Femur (tissue), 1 donor: ENCODE results near the gene PPHLN1.

Experiments used
- DNase-seq: peaks from one replicate; pipeline ENCODE4 v3.0.0-alpha.2; 2017

The PPHLN1 gene, protein sequence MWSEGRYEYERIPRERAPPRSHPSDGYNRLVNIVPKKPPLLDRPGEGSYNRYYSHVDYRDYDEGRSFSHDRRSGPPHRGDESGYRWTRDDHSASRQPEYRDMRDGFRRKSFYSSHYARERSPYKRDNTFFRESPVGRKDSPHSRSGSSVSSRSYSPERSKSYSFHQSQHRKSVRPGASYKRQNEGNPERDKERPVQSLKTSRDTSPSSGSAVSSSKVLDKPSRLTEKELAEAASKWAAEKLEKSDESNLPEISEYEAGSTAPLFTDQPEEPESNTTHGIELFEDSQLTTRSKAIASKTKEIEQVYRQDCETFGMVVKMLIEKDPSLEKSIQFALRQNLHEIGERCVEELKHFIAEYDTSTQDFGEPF

DNA sequence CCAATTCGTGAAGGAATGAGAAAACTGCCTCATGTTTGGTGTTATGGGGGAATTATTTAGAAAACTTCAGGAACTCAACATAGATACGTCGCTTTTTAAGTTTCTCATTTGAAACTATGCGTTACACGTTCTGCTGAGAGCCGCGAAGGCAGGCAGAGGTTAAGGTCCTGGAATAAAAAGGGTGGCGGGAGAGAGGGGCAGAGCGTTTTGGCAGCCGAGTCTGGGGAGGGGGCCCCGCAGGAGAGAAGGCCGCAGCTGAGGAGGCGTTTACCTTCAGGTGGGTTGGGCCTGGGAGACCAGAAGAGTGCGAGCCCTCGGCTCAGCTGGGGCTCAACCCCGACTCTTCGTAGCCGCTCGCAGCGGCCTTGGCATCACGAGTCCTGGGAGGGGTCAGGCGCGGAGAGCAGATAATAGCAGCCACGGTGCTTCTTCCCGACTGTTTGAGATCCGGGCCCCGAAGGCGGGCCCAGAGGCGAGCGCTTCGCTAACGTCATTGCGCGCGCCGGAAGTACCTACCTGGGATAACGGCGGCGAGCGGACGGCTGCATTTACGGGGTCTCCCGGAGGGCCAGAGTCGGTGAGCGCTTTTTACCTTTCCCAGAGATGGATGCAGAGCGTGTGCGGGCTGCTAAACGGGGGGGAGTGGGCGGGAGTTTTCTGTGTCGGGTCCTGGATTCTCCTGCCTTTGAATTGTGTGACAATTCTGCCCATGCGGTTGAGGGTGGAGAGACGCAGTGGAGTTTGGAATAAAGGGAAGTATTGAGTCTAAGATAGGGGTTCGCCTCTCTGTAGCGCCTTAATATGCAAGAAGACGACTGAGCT is at the start of gene PPHLN1, which contains the start of gene ZCRB1:
Gene PPHLN1, plus strand, starts transcription at position 515 of the 822 bp plus-strand sequence. CDS start 9,736 bp downstream, outside the sequence.
Gene ZCRB1, minus strand, starts transcription at position 442 of the 822 bp plus-strand sequence. CDS start 1,992 bp downstream, outside the sequence.
- peak; percentile 90 for DNase-seq

DNA sequence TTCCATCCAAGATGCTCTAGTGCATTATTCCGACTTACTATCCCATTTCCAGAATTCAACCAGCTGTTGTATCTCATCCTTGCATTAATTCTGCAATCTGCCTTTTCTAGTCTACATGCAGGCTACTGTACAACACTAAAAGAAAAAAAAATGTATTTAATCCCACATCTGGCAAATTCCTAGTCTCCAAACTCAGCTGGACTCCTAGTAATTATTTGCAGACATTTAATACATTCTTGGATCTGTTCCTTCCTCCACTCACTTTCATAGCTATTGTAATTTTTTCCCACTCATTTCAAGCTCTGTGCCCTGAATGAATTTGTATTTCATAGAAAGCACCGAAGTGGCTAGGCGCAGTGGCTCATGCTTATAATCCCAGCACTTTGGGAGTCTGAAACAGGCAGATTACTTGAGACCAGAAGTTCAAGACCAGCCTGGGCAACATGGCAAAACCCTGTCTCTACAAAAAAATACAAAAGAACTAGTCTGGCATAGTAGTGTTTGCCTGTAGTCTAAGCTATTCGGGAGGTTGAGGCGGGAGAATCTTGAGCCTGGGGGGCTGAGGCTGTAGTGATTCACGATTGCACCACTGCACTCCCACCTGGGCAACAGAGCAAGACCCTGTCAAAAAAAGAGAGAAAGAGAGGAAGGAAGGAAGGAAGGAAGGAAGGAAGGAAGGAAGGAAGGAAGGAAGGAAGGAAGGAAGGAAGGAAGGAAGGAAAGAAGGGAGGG is 48.4 kb upstream of the PPHLN1 start:
- no peak for DNase-seq

DNA sequence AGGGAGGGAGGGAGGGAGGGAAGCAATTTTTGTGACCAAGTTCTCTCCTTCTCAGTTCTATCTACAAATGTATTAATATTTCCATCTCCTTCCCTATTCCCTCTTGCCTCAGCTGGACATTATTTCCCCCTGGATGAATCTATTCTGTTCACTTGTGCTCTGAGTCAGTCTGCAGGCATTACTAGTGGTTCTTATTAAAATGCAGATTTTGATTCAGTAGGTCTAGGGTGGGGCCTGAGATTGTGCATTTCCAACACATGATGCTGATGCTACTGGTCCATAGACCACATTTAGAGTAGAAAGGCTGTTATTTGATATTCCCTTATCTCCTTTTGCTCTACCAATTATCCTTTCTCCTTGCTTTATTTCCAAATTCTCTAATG is 47.8 kb upstream of the PPHLN1 start:
- no peak for DNase-seq

DNA sequence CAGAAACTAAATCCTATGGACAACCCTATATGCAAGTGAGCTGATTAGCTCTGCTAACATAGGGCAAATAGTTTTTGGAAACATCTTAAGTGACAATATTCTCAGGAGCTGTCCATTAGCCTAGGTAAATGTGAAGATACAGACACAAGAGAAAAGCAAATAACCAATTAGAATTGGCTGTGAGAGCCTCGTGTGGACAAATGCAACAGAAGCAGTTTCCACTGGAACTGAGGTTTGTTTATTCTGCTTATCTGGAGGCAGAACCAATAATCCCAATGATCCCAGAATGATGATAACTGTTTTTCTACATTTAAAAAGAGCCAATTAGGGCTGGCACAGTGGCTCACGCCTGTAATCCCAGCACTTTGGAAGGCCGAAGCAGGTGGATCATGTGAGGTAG is 44.7 kb upstream of the PPHLN1 start:
- no peak for DNase-seq

DNA sequence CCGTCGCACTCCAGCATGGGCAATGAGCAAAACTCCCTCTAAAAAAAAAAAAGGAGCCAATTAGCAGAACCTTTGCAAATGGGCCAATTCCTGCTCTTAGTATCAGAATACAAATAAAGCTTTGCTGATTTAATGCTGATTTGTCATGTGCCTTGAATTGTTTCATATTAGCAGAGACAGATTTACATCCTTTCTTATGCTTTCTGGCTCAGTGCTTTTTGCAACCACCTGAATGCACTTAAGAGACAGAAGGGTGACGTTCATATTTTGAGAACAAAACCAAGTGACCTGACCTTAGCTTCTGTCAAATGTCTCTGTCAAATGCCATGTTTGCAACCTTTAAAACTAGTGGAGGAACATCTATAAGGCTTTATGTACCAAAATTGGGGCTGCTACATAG is 44.1 kb upstream of the PPHLN1 start:
- no peak for DNase-seq

DNA sequence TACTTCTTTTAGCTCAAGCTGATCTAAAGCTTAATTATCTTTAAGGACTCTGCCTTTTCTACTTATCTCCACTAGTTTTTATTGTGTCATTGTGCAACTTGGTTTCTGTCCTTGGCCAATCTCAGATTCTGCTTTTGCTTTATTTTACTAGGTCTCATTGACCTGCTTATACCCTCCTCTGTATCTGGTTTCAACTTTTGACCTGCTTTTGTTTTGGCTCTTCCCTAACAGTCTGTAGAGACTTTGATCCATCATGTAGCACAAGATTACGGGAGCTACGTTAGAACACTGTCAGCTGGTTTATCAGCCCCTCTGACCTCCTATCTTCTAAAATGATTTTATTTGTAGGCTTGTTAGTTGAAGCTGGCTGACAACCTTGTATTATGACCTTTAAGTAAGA is 43.7 kb upstream of the PPHLN1 start:
- DNase-seq: no peak

DNA sequence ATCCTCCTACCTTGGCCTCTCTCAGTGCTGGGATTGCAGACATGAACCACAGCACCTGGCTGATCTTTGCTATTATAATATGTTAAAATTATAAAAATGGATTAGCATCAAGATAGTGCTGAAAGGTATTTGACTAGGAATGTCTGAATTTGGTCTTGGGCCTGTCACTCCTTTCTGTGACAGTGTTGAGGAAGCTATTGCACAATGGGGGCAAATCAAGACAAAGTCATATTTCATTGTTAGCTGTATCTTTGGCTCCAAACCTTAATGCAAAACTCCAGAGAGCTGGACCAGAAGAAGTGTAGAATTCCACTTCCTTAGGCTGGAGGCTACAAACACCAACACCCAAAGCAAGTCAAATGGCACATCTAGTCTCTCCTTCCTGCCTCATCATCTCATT is 42.2 kb upstream of the PPHLN1 start:
- DNase-seq: no peak

DNA sequence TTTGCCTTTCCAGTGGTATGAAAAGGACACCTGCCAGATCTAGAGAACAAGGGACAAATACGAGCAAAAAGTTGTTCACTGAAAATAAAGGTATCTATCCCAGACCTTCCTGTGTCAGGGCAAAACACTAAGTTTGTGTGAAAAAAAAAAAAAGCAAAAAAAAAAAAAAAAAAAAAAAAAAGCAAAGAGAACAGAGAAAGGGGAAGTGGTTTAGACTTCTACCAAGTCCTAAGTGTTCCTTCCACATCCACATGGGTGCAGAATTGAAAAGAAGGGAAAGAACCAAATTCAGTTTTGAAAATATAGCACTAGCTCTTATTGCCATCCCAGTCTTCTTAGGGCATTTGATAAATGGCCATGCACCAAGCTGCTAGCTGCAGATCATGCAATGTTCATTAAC is 41.8 kb upstream of the PPHLN1 start:
- DNase-seq: no peak

DNA sequence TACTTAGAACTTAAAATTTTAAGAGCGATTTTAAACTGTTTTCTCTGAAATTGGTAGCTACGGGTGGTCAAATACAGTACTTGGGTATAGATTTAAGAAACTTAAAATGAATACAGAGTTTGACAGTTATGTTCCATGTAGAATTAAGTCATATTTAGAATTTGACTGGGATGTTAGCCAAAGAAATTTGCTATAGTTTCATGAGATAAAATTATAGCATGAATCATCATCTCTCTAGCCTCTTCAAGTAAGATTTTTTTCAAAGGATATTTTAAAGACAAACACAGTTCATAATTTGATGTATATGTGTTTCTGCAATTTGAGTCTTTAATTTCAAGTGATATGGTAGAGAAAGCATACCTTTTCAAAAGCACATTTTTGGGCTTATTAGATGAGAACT is 41.1 kb upstream of the PPHLN1 start:
- no peak for DNase-seq

DNA sequence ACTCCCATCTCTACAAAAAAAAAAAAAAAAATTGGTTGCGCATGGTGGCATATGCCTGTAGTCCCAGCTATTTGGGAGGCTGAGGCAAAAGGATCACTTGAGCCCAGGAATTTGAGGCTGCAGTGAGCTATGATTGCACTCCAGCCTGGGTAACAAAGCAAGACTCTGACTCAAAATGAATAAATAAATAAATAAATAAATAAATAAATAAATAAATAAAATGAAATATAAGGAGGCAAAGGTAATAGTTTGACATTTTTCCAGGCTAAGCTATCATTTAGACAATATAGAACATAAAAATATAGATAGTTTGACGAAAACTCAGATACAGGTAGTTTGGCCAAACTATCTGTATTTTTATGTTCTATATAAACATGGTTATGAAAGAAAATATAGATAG is 40.5 kb upstream of the PPHLN1 start:
- DNase-seq: no peak

DNA sequence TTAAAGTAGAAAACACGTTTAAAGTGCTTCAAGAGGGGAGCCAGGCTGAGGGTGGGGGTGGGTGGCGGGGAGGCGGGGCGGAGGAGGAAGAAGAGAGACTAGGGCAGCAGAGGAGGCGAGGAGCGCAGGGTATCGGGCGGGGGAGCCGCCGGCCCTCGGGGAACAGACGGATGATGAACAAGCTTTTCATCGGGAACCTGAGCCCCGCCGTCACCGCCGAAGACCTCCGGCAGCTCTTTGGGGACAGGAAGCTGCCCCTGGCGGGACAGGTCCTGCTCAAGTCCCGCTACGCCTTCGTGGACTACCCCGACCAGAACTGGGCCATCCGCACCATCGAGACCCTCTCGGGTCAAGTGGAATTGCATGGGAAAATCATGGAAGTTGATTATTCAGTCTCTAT is 39.2 kb upstream of the PPHLN1 start:
- DNase-seq: no peak

DNA sequence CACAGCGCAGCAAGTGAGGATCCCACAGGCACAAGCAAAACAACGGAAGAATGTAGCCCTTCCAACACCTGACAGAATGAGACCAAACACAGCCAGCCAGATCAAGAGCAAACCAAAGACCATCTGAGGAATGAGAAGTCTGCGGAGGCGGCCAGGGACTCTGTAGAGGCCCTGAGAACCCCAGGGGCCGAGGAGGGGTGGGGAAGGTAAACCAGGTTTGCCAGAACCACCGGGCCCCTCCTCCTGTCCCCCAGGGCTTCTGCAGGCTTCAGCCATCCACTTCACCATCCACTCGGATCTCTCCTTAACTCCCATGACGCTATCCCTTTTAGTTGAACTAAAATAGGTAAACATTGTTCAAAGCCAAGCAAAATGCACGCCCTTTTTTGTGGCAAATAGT is 37.4 kb upstream of the PPHLN1 start:
- DNase-seq: no peak

DNA sequence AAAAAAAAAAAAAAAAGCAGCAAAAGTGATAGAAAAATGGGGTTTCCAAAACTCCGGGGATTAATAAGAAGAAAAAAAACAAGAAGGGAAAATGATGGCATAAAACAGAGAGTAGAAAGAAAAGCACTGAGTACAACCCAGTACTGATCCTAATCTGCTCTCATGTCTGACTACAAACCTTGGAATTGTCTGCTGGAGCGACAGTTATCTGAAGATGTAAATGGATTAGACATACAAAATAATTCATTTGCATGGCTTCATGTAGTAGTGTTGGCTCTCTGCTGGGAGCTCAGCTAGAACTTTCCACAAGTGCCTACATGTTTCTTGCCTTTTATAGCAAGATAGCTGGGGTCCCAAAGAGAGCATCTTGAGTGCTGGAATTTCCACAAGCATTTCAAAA is 34.3 kb upstream of the PPHLN1 start:
- no peak for DNase-seq

DNA sequence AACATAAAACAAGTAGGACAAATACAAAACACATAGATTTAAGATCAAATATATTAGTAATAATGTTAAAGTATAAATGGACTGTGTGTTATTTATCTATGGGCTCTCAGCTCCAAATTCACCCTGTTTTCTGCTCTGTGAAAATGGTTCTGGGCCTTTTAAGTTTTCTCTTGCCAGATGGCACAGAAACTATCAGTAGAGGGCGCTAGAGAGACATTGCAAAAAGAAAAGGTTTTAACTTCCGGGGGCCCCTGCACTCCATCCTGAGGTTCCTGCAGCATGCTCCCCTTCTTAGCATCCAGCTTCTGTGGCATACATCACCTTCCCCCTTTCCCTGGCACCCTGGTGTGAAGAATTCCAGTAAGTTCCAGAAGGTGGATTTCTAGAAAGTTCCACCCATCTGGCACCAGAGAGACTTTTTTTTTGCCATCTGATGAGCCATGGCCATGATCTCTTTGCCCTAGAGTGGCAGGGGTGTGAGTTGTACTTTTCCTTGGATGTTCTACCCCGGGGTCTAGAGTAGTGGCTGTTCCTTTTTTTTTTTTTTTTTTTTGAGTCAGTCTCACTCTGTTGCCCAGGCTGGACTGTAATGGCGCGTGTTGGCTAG is 29.4 kb upstream of the PPHLN1 start:
- DNase-seq: no peak

DNA sequence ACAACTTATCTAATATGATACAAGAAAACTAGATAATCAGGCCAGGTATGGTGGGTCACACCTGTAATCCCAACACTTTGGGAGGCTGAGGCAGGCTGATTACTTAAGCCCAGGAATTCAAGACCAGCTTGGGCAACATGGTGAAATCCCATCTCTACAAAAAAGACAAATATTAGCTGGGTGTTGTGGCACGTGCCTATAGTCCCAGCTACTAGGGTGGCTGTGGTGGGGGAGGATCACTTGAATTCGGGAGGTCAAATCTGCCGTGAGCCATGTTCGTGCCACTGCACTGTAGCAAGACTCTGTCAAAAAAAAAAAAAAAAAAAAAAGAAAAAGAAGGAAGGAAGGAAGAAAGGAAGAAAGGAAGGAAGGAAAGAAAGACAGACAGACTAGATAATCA is 27.1 kb upstream of the PPHLN1 start:
- no peak for DNase-seq

DNA sequence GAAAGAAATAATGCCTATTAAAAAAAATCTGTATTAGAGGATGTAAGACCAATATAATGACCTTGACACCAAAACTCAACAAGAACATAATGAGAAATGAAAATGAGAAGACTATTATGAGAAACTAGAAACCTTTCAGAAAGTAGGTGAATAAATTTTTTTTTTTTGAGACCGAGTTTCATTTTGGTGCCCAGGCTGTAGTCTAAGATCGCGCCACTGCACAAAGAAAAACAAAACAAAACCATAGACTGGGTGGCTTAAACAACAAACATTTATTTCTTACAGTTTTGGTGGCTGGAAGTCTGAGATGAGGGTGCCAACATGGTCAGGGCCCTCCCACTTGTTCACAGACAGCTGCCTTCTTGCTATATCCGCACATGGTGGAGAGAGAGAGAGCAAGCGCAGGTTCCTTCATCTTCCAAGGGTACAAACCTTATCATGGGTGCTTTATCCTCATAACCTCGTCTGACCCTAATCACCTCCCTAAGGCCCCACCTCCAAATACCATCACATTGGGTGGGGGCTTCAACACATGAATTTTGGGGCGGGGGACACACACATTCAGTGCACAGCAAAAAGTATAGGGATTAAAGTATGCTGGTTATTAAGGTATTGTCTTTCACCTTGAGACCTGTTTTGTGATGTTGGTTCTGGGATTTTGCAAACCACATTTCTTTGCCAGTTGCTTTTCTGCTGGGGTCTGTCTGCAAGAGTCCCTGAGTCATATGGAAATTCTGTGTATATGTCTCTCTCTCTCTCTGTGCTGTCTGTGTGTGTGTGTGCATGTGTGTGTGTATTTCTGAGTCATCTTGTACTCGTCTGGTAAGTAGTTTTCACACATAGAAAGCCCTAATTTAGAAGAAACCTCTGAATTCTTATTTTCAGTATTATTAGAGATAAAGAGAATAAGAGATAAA is 26.3 kb upstream of the PPHLN1 start:
- DNase-seq: no peak

DNA sequence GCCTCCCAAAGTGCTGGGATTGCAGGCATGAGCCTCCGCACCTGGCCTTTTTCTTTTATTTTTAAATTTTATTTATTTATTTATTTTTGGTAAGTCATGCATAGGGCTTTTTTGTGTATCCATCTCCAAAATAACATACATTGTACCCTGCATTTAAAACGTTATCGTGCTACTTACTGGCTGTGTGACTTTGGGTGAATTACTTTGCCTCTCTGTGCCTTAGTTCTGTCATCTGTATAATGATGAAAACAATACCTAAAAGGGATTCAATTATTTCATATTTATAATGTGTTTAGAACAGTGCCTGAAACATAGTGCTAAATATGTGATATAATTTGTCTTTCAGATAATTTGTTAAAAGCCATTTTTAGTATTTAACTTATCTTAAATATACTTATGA is 19.7 kb upstream of the PPHLN1 start:
- no peak for DNase-seq

DNA sequence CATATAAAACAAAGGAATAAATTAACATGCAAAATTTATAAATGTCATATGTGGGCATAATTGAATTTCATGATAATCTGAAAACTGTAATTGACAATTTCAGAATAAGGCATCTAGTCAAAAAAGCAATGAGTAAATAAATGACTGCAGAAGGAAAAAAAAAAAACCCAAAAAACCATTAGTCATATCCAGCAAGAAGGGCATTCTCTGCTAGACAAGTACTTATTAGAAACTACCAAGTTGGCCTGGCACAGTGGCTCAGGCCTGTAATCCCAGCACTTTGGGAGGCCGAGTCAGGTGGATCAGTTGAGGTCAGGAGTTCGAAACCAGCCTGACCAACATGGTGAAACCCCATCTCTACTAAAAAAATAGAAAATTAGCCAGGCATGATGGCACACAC is 17.6 kb upstream of the PPHLN1 start:
- DNase-seq: no peak

DNA sequence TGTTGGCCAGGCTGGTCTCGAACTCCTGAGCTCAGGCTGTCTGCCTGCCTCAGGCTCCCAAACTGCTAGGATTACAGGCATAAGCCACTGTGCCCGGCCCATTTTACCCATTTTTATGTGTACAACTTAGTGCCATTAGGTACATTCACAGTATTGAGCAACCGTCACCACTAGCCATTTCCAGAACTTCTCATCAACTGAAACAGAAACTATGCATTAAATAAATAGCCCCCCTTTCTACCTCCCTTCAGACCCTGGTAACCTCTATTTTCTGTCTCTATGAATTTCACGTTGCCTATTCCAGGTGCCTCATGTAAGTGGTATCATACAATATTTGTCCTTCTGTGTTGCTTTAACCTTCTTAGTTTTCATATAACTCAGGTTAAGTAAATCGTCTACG is 16.0 kb upstream of the PPHLN1 start:
- no peak for DNase-seq

DNA sequence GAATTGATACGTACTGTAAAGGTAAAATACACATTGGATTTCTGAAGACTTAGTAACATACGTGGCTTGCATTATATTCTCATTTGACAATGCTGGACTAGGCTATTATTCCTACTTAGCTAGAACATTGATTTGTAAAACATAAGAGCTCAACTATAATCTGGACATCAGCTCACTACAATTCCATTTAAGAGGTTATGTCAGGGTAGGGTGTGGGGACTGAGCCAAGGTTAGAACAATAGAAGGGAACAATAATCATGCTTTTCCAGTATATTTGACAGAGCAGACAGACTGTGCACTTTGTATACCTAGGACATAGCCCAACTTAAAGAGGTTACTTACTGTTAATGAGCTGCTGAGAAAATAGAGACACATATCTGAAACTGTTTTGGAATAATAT is 10.9 kb upstream of the PPHLN1 start:
- no peak for DNase-seq

DNA sequence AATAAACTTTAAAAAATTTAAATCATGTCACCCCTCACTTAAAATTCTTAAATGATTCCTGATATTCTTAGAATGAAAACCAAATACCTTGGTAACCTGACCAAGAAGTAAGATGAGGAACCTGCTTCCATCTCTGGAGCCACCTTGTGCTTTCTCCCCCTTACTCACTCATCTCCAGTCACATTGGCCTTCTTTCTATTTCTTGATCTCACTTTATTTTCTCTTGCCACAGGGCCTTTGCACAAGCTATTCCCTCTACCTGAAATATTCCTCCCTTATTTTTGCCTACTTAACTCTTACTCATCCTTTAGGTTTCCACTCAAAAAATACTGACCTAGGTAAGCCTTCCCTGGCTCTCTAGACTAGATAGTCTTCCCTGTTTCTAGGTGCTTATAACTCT is 5.2 kb upstream of the PPHLN1 start:
- no peak for DNase-seq

DNA sequence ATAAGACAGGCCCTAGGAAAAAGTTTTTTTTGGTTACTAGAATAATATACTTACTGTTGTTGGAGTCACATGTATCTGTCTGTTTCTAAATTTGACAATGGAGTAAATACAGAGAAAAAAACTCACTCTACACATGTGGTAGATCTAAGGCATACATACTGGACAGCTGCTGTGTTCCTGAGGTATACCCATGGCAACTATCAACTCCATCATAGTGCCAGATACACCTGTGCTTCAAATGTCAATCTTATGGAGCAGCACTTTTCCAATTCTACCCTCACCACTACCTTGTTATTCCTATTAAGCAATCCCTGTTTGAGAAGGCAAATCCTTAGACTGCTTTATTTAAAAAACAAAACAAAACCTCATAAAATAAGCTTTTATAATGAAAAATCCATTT is 3.4 kb upstream of the PPHLN1 start:
- DNase-seq: no peak
